HepG2 (cell line): Measurements from ENCODE around the gene SOX13. TPM values are rescaled to one million over a fixed set of nuclear protein-coding genes. Genes with fewer than 3 reads are reported as not detected.

Source experiments
- GATAD1 ChIP-seq: IDR thresholded peaks from 2 replicates; pipeline ENCODE4 v1.6.1; 2016; ENCODE audit warnings: missing genetic modification reagents, missing compliant biosample characterization
- NAIF1 ChIP-seq: sonication (generic); formaldehyde crosslinking; IDR thresholded peaks from 2 replicates; pipeline ENCODE4 v1.5.0; 2020; ENCODE audit warnings: mild to moderate bottlenecking, missing genetic modification reagents, borderline replicate concordance
- RARA ChIP-seq: IDR thresholded peaks from 2 replicates; pipeline ENCODE4 v1.6.1; 2016; ENCODE audit warnings: missing genetic modification reagents, missing compliant biosample characterization
- TEAD3 ChIP-seq: optimal IDR thresholded peaks from 2 replicates; pipeline ENCODE3; 2016; ENCODE audit warnings: borderline replicate concordance
- ZNF282 ChIP-seq: fragments of 450-650 bp; IDR thresholded peaks from 2 replicates; pipeline ENCODE4 v1.6.1; 2018; ENCODE audit not compliant: partially characterized antibody
- ZNF3 ChIP-seq: IDR thresholded peaks from 2 replicates; pipeline ENCODE4 v1.7.0; 2017; ENCODE audit warnings: inconsistent platforms
- ZNF335 ChIP-seq: sonication (generic); formaldehyde crosslinking; IDR thresholded peaks from 2 replicates; pipeline ENCODE4 v1.4.0; 2020; ENCODE audit warnings: missing genetic modification reagents
- ZNF564 ChIP-seq: sonication (generic); formaldehyde crosslinking; IDR thresholded peaks from 2 replicates; pipeline ENCODE4 v1.8.1; 2023; ENCODE audit warnings: mild to moderate bottlenecking, missing genetic modification reagents
- ZNF746 ChIP-seq: sonication (generic); formaldehyde crosslinking; IDR thresholded peaks from 2 replicates; pipeline ENCODE4 v1.8.0; 2022; ENCODE audit warnings: mild to moderate bottlenecking, missing genetic modification reagents
- ZNF777 ChIP-seq: sonication (generic); formaldehyde crosslinking; IDR thresholded peaks from 2 replicates; pipeline ENCODE4 v1.4.0; 2020; ENCODE audit warnings: missing genetic modification reagents
- ZNF816 ChIP-seq: sonication (generic); formaldehyde crosslinking; IDR thresholded peaks from 2 replicates; pipeline ENCODE4 v1.8.0; 2022; ENCODE audit warnings: missing genetic modification reagents, mild to moderate bottlenecking, borderline replicate concordance
- polyA plus RNA-seq, 8 experiments: library from polyadenylated mRNA; depleted of rRNA in 3 of 8; stranded (reverse) in 7 of 8; unstranded in 1 of 8; fragments of >200 nt; fragmentation: Illumina TruSeq in 4 of 8; extraction: Trizol in 4 of 8; gene quantifications; 2 replicates each; pipeline versions ENCODE4 v1.2.1 to v1.2.3, GENCODE V29; 2011 to 2016; ENCODE audit warnings: low read depth in 4 of 8, missing spikeins in 1 of 8, mixed read lengths in 1 of 8; ENCODE audit not compliant: insufficient read depth in 1 of 8
- total RNA-seq, 5 experiments: library from RNA; depleted of rRNA; stranded (reverse); fragments of >200 nt; fragmentation: Illumina TruSeq; extraction: Trizol; gene quantifications; 2 replicates each; pipeline ENCODE4 v1.2.3, GENCODE V29; 2016; ENCODE audit warnings: low read depth in 1 of 5
- TF ChIP-seq, protein P1 (sequence below): sonication (generic); formaldehyde crosslinking; IDR thresholded peaks from 2 replicates; pipeline ENCODE4 v1.5.1; 2020; ENCODE audit warnings: mild to moderate bottlenecking, missing genetic modification reagents, borderline replicate concordance
- TF ChIP-seq, protein P2 (sequence below): sonication (generic); formaldehyde crosslinking; IDR thresholded peaks from 2 replicates; pipeline ENCODE4 v1.4.0; 2020; ENCODE audit warnings: mild to moderate bottlenecking, missing genetic modification reagents
- TF ChIP-seq, protein P3 (sequence below): sonication (generic); formaldehyde crosslinking; IDR thresholded peaks from 2 replicates; pipeline ENCODE4 v1.8.1; 2022; ENCODE audit warnings: mild to moderate bottlenecking, missing genetic modification reagents
- TF ChIP-seq, protein P4 (sequence below): IDR thresholded peaks from 2 replicates; pipeline ENCODE4 v1.6.1; 2016; ENCODE audit warnings: mild to moderate bottlenecking, missing biosample characterization, missing genetic modification reagents
- TF ChIP-seq, protein P5 (sequence below): sonication (generic); formaldehyde crosslinking; IDR thresholded peaks from 2 replicates; pipeline ENCODE4 v1.4.0; 2020; ENCODE audit warnings: mild to moderate bottlenecking, missing genetic modification reagents, borderline replicate concordance

Gene SOX13
- total and polyA plus RNA-seq, 2 of the 13 experiments (the other 11 are each of a cell fraction or from before 2014, with no cell fraction given): 13.3 to 15.8 TPM

DNA sequence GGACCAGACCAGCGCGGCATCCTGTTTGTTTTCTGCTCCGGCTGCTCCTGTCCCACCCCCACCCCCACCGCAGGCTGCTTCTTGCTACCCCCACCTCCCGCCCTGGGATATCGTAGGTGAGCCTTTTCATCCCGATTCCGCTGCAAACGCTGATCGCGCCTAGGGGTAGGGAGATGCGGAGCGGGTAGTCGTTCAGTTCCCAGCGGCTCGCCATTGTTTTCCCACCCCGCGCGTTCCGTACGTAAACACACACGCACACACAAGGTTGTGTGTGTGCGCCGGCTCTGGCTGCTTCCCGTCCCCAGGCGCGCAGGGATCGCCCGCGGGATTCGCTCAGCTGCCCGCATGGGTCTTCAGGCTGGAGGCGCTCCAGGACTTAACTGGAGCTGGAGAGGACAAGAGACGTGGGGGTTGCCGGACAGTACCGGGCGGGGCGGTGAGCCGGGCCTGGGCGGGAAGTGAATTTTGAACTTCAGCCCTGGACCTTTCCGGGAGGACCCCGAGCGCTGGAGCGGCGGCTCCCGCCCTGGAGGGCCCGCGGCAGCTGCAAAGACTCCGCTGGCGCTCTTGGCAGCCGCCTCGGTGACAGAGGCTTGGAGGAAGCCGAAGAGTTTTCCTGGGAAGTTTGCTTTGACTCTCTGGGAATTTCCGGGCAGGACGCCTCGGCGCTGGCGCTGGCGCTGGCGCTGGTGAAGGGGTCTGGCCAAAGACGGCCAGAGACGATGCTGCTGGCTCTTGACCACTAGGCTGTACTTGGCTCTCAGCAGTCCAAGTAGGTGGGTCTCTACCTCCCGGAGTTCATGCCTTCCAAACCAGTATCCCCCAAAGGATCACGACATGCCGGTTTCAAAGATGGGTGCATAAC is 1.6 kb downstream of the SOX13 start (continued):
- TF ChIP-seq GATAD1 (CRISPR knock-in tag): peak; percentile 46
- TF ChIP-seq ZNF335 (CRISPR knock-in tag): peak; percentile 78; the same call in 1 of the 2 replicates
- peak; percentile 89 for TF ChIP-seq ZNF564 (CRISPR knock-in tag)
- no peak for TF ChIP-seq ZNF816 (CRISPR knock-in tag)
- 0 out of 2 replicates have a peak, but pooled peaks have one; percentile 4 for TF ChIP-seq RARA
- TF ChIP-seq, protein P1, sequence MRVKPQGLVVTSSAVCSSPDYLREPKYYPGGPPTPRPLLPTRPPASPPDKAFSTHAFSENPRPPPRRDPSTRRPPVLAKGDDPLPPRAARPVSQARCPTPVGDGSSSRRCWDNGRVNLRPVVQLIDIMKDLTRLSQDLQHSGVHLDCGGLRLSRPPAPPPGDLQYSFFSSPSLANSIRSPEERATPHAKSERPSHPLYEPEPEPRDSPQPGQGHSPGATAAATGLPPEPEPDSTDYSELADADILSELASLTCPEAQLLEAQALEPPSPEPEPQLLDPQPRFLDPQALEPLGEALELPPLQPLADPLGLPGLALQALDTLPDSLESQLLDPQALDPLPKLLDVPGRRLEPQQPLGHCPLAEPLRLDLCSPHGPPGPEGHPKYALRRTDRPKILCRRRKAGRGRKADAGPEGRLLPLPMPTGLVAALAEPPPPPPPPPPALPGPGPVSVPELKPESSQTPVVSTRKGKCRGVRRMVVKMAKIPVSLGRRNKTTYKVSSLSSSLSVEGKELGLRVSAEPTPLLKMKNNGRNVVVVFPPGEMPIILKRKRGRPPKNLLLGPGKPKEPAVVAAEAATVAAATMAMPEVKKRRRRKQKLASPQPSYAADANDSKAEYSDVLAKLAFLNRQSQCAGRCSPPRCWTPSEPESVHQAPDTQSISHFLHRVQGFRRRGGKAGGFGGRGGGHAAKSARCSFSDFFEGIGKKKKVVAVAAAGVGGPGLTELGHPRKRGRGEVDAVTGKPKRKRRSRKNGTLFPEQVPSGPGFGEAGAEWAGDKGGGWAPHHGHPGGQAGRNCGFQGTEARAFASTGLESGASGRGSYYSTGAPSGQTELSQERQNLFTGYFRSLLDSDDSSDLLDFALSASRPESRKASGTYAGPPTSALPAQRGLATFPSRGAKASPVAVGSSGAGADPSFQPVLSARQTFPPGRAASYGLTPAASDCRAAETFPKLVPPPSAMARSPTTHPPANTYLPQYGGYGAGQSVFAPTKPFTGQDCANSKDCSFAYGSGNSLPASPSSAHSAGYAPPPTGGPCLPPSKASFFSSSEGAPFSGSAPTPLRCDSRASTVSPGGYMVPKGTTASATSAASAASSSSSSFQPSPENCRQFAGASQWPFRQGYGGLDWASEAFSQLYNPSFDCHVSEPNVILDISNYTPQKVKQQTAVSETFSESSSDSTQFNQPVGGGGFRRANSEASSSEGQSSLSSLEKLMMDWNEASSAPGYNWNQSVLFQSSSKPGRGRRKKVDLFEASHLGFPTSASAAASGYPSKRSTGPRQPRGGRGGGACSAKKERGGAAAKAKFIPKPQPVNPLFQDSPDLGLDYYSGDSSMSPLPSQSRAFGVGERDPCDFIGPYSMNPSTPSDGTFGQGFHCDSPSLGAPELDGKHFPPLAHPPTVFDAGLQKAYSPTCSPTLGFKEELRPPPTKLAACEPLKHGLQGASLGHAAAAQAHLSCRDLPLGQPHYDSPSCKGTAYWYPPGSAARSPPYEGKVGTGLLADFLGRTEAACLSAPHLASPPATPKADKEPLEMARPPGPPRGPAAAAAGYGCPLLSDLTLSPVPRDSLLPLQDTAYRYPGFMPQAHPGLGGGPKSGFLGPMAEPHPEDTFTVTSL (CRISPR knock-in tag): peak; percentile 54; the same call in 1 of the 2 replicates
- no peak; the same call in 1 of the 2 replicates for TF ChIP-seq ZNF777 (CRISPR knock-in tag)
- peak; percentile 62; the same call in 1 of the 2 replicates for TF ChIP-seq NAIF1 (CRISPR knock-in tag)
- TF ChIP-seq, protein P2, sequence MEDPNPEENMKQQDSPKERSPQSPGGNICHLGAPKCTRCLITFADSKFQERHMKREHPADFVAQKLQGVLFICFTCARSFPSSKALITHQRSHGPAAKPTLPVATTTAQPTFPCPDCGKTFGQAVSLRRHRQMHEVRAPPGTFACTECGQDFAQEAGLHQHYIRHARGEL (CRISPR knock-in tag): no peak
- no peak for TF ChIP-seq ZNF3 (CRISPR knock-in tag)
- no peak for TF ChIP-seq ZNF282
- TF ChIP-seq, protein P3, sequence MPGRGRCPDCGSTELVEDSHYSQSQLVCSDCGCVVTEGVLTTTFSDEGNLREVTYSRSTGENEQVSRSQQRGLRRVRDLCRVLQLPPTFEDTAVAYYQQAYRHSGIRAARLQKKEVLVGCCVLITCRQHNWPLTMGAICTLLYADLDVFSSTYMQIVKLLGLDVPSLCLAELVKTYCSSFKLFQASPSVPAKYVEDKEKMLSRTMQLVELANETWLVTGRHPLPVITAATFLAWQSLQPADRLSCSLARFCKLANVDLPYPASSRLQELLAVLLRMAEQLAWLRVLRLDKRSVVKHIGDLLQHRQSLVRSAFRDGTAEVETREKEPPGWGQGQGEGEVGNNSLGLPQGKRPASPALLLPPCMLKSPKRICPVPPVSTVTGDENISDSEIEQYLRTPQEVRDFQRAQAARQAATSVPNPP: no peak
- TF ChIP-seq, protein P4, sequence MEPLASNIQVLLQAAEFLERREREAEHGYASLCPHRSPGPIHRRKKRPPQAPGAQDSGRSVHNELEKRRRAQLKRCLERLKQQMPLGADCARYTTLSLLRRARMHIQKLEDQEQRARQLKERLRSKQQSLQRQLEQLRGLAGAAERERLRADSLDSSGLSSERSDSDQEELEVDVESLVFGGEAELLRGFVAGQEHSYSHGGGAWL (CRISPR knock-in tag): no peak
- TF ChIP-seq TEAD3: no peak
- TF ChIP-seq, protein P5, sequence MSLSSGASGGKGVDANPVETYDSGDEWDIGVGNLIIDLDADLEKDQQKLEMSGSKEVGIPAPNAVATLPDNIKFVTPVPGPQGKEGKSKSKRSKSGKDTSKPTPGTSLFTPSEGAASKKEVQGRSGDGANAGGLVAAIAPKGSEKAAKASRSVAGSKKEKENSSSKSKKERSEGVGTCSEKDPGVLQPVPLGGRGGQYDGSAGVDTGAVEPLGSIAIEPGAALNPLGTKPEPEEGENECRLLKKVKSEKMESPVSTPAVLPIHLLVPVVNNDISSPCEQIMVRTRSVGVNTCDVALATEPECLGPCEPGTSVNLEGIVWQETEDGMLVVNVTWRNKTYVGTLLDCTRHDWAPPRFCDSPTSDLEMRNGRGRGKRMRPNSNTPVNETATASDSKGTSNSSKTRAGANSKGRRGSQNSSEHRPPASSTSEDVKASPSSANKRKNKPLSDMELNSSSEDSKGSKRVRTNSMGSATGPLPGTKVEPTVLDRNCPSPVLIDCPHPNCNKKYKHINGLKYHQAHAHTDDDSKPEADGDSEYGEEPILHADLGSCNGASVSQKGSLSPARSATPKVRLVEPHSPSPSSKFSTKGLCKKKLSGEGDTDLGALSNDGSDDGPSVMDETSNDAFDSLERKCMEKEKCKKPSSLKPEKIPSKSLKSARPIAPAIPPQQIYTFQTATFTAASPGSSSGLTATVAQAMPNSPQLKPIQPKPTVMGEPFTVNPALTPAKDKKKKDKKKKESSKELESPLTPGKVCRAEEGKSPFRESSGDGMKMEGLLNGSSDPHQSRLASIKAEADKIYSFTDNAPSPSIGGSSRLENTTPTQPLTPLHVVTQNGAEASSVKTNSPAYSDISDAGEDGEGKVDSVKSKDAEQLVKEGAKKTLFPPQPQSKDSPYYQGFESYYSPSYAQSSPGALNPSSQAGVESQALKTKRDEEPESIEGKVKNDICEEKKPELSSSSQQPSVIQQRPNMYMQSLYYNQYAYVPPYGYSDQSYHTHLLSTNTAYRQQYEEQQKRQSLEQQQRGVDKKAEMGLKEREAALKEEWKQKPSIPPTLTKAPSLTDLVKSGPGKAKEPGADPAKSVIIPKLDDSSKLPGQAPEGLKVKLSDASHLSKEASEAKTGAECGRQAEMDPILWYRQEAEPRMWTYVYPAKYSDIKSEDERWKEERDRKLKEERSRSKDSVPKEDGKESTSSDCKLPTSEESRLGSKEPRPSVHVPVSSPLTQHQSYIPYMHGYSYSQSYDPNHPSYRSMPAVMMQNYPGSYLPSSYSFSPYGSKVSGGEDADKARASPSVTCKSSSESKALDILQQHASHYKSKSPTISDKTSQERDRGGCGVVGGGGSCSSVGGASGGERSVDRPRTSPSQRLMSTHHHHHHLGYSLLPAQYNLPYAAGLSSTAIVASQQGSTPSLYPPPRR (CRISPR knock-in tag): peak; percentile 66; the same call in 1 of the 2 replicates
- TF ChIP-seq ZNF746 (CRISPR knock-in tag): peak; percentile 44
